GM23338 (cell line): ENCODE results near the gene ICE1.

Source experiments
- CTCF ChIP-seq, 2 experiments: fragments of 200-600 bp in 1 of 2; sonication (generic) in 1 of 2; conservative IDR thresholded peaks; 2 replicates each; pipeline versions ENCODE4 v1.5.1 to v1.6.1; 2016 to 2017; ENCODE audit warnings: antibody characterized with exemption in 2 of 2, low read depth in 2 of 2, mild to moderate bottlenecking in 2 of 2, moderate library complexity in 1 of 2
- EZH2 ChIP-seq: fragments of 200-600 bp; sonication (generic); IDR thresholded peaks from one replicate; pipeline ENCODE4 v1.8.0; 2017; ENCODE audit warnings: antibody characterized with exemption, mild to moderate bottlenecking, low read depth; ENCODE audit not compliant: unreplicated experiment
- EZH2phosphoT487 ChIP-seq: fragments of 200-600 bp; sonication (generic); IDR thresholded peaks from one replicate; pipeline ENCODE4 v1.8.1; 2018; ENCODE audit warnings: antibody characterized with exemption; ENCODE audit not compliant: unreplicated experiment
- JUNB ChIP-seq: IDR thresholded peaks from one replicate; pipeline ENCODE4 v1.6.1; 2016; ENCODE audit warnings: antibody characterized with exemption; ENCODE audit not compliant: unreplicated experiment
- POLR2AphosphoS5 ChIP-seq: IDR thresholded peaks from 2 replicates; pipeline ENCODE4 v1.6.1; 2016; ENCODE audit warnings: antibody characterized with exemption, low read depth
- REST ChIP-seq: IDR thresholded peaks from one replicate; pipeline ENCODE4 v1.6.1; 2018; ENCODE audit warnings: antibody characterized with exemption; ENCODE audit not compliant: unreplicated experiment

- no peak for TF ChIP-seq CTCF (conservative IDR thresholded peaks at IDR 0.05; ENCODE audit: low read depth in 2 of 2)
- TF ChIP-seq JUNB: no peak
- TF ChIP-seq EZH2: no peak
- no peak for TF ChIP-seq EZH2phosphoT487
- no peak for TF ChIP-seq POLR2AphosphoS5
- no peak for TF ChIP-seq REST
Measured at GRCh38 chr5:5381310-5381913, 41.1 kb upstream of the ICE1 start.
